Renal cortex interstitium (tissue), 15 donors: ENCODE results near the gene NCBP2L. TPM values are rescaled to one million over a fixed set of nuclear protein-coding genes. Genes with fewer than 3 reads are reported as not detected.

Experiments
- DNase-seq, 11 donors: peaks; one replicate each; pipeline ENCODE4 v3.0.0-alpha.2; 2013; ENCODE audit warnings: low read depth in 9 of 11, low spot score in 4 of 11; ENCODE audit errors: extremely low read depth in 1 of 11
- long read RNA-seq, 16 experiments: transcript quantifications; one replicate each; lab custom pipeline, GENCODE V29; 2026
- polyA plus RNA-seq, 3 donors: library from polyadenylated mRNA; unstranded; fragments of 120-200 nt; gene quantifications; one replicate each; pipeline ENCODE4 v1.2.1, GENCODE V29; 2013; ENCODE audit not compliant: insufficient read length in 3 of 3

Gene NCBP2L
- polyA plus RNA-seq: under 1 TPM in 1 of 3 donors, not detected in 2; 0.14 TPM
- long read RNA-seq, donor 1: 0 reads
- long read RNA-seq, donor 2: 0 reads
- long read RNA-seq, donor 3: 0 reads
- long read RNA-seq, donor 4: 0 reads
- long read RNA-seq, donor 5: 0 reads
- long read RNA-seq, donor 6: 0 reads
- long read RNA-seq, donor 7: 0 reads
- long read RNA-seq, donor 8: 0 reads
- long read RNA-seq, donor 9: 0 reads
- long read RNA-seq, donor 10: 0 reads
- long read RNA-seq, donor 11: 0 reads
- long read RNA-seq, donor 12: 0 reads
- long read RNA-seq, donor 13: 0 reads
- long read RNA-seq, donor 14: 0 reads
- long read RNA-seq, donor 15: 0 reads
- long read RNA-seq, donor 16: 0 reads

DNA sequence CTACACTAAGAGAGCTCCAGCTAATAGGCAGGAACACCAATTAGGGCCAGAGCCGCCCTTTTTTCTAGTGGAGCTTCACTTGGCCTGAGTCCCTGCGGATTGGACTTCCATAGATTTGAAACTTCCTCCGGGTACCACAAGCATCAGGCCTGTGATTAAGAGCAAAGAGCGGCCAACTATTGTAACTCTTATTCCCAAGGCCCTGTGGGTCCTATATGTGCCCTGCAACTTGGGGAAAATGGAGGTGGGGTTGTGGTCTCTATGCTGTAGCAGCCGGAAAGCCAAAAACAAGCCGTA lies at the start of gene NCBP2L:
NCBP2L (plus strand) TSS at position 198 of the 297 bp plus-strand sequence. CDS start 16,488 bp downstream, outside the sequence.
- no peak for DNase-seq

DNA sequence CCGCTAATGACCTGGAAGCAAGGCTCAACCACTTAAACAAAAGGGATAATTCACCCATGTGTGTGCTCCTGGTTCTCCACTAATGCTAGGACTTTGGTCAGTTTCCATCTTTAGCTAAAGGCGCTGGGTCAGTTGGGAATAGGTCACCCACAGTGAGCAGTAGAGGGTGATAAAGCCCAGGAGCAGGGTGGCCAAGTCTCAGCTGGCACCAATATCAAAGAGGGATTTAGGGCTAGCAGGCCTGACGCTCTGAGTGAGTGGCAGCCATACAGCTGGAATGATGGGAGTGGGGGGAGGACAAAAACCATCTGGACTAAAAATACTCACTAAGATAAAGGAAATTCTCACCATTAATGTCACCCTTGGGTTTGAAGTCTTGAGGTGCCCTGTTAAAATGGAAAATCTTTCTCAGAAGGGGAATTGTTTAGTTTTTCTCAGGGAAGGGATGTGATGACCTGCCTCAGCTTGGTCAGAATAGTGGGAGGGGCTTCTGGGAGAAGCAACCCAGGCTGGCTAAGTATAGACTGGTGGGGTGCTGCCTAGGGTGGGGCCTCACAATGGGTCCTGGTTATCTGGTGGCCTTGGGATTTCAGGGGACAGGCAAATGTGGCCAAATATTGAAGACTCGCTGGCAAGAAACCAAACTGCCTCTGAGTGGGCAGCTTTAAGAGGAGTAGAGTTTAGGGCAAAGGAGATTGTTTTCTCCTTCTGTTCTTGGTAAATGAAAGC lies 49.0 kb upstream of the NCBP2L start:
- no peak for DNase-seq

DNA sequence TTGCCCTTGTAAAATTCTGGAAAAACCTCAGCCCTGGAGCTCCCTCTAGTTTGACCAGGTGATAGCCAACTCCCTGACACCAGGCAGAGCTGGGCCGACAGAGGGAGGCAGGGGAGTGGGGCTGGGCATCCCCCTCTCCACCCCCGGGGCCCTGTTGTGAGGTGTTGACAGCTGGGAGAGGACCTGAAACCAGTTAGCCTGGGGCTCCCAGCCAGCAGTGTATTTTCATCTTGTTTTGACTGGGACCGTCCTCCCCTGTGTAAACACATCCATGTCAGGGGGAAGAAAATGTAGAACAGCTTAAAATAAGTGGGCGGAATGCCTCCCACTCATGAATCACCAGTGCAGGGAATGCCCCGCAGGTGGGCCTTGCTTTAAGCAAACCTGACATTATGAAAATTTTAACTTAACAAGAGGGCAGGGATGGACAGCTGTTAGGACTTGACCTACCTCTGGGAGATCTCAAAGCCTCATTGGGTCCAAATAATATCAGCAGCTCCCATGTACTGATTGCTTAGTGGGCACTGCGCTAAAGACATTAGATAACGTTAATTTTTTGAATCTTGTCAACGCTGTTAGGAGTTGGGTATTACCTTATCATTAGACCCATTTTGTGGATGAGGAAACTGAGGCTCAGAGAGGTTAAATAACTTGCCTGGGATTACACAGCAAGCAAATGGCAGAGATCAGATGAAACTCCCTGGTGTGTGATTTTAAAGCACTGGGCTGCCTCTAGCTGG lies 47.8 kb upstream of the NCBP2L start:
- no peak for DNase-seq

DNA sequence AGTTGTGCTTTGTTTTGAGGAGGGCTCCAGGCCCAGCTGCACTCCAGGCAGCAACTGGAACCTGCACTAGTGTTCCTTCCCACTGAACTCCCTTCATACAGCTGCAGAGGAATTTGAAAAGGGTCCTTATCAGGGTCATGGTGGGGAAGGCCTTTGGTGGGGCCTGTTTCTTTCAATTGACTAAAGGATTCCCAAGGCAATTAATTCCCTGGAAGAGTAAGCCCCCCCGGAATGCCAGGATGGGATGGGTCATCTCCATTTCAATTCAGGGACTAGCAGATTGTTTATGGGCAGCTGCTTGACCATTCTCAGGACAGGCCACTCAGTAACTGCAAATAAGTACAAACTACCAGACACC lies 47.3 kb upstream of the NCBP2L start:
- DNase-seq: no peak

DNA sequence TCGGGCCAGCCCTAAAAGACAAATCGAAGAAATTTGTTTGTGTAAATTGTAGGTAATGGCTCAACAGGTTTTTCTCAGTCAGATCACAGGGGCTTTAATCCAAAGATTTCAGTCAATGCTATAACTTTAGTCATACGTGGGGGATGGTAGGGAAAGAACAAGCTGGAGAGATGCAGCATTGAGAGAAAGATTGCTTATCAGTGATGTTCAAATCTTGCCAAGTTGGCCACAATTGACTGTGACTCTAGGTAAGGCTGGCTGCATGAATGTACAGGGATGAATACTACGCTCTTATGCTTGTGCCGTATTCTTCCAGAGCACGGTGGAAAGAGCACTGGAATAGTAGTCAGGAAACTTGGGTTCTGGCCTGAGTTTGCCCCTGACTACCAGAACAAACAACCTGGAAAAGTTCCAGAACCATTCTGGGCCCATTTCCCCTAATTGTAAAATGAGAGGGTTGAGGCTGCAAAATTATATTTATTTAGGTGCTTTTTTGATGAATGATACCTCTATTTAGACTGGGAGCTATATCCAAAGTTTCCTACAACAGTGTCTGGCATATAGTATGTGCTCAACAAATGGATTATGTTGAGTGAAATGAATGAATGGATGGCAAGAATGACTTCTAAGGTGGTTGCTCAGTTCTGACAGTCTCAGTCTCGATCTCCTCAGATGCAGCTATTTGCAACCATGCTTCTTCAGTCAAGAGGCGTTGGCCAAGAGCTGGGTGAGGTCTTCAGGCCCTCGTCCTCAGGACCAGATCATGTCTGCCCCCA lies 46.4 kb upstream of the NCBP2L start:
- no peak for DNase-seq

DNA sequence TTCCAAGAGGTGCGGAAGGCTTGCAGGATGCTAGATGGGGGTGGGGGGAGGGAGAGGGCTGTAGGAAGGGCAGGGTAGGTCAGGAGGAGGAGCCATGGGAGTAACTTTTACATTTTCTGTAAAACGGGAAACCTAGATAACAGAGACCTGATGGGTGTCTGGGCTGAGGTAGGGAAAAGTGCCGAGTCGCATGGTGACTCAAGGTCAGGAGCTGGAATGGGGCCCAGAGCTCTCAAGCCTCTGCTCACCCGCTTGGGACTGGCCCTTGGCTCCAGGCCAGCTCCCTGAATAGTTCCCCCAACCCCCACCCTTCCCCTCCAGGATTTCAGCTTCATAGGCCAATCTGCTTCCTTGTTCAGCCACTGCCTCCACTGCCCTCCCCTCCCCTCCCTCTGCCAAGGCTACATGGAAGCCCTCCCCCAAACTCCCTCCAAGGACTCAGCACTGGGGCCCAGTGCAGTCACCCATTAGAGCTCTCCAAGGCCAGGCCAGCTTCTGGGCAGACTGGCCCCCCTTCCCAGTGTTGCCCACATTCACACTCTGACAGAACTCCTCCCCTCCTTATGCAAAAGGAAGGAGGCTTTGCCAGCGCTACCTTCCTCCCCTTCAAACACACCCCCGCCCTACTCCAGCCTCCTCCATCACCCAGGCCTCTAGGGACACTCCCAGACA lies 45.6 kb upstream of the NCBP2L start:
- peak in 7 of 11 donors; percentile 52 to 73 (median 63) for DNase-seq

DNA sequence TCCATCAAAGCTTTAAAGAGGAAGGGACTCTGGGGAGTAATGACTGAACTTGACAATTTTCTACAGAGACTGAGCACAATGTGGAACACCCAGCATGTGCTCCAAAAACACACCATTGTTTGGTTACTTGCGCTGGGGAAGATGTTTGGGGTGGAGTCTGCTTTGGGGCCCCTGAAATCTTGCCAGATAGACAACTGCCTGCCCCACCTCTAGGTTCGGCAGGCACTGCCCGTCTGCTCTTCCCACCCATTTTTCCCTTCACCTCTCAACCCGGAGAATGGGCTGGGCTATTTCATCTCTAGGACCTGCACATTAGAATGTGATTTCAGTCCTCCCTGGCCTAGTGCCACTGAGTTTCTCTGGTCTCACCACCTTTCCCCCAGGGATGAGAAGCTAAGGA lies 43.8 kb upstream of the NCBP2L start:
- DNase-seq: no peak

DNA sequence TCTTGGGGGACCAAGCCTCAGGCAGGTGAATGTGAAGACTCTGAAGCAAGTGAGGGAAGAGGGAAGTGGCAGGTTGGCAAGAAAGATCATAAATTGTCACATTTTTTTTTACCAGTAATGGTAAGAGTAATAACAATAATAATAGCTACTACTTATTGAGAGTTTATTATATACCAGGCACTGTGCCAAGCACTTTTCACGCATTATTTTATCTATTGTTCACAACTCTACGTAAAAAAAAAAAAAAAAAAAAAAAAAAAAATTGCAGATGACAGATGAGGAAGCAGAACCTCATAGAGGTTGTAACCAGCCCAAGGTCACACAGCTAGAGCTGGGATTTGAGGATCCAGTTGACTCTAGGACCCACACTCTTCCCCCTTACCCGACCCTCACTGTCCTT lies 42.9 kb upstream of the NCBP2L start:
- no peak for DNase-seq

DNA sequence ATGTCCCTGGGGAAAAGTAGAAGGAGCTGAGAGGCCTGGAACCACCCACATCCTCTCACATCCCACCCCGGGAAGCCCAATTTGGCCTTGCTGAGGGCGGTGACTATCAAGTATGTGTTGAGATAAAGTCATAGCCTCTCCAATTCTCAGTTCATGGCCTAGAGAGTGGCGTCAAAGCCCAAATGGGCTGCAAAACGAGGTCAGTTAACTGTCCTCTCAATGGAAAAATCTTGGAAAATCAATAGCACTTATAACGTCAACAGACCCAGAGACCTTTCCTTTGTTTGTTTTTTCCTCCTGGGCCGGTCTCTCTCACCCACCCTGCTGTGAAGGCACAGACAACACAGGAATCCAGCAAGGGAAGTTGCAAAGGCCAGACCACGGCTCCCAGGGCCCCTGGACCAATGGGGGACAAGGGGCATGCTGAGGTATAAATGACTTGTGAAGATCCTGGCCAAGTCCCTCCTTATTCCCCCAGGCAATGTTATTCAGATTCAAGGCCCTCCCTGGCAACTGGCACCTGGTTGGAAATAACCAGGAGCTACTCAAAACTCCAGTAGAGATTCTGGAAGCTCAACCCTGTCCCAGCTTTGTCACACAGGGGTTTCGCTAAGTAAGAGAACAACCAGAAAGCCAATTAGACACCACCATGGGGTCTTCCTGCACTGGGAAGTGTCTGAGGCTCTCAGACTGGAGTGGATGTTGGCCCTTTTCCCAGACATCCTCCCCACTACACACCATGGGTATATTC lies 40.6 kb upstream of the NCBP2L start:
- DNase-seq: no peak

DNA sequence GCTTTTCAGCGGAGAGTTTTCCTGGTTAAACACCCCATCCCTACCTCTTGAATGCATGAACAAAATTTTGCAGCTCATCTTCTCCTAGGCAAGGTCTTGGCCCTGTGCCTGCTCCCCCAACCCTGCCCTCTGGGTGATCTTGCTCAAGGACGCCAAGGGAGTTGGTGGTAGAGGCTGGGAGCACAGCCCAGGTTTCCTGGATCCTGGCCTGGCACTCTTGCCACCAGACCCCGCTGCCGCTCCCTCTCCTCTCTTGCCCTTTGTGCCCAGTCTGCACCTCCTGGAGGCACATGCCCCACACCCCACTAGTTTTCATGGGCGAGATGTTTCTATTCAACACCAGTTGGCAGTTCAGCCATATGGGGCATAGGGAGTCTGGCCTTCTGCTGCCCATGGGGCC lies 39.3 kb upstream of the NCBP2L start:
- no peak for DNase-seq

DNA sequence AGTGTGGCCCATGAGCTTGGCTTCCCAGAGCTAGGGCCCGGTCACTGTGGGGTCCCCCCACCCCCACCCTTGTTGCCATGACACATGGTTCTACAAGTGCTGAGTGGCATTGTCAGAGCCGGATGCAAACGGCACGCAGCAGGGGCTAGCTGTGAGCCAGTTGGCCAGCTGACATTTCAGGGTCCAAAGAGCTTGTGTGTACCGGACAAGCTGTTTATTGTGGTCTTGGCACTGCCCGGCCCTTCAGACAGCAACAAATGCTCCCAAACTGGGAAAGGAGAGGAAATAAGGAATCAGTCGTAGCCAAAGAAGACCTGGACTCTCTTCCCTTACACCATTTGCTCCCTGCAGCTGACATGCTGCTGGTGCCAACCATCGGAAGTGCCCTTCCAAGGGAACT lies 38.8 kb upstream of the NCBP2L start:
- DNase-seq: no peak

DNA sequence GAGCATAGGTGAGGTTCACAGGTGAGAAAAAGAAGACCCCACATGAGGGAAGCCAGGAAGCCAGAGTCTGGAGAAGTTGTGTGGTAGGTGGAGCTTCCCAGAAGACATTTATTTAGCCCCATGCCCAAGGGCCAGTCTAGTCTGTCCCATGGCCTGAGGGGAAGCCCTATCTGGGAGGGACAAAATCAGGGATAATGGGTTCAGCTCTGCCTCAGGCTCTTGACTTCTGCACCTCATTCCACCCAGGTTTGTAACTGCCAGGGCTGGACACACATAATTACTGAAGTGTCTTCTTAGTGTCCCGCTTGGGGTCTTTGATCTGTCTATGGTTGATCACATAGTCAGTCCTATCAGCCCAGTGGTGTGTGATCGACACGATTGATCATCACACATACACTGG lies 38.0 kb upstream of the NCBP2L start:
- no peak for DNase-seq

DNA sequence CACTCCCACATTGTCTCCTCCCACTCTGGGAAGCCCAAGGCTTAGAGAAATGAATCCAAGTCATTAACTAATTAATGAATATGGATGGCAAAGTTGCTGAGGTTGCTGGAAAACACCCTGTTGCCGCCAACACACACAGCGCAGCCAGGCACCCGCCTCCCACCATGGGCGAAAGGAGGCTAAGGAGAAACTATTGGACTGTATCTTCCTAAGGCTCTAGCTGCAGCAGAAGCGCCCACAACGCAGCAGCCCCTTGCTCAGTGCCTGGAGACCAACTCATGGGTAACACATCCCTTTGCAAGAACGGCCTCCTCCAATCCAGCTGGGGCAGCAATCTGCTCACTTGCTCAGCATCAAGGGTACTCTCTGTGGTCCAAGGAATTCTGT lies 36.1 kb upstream of the NCBP2L start:
- peak in 1 of 11 donors; percentile 17 for DNase-seq

DNA sequence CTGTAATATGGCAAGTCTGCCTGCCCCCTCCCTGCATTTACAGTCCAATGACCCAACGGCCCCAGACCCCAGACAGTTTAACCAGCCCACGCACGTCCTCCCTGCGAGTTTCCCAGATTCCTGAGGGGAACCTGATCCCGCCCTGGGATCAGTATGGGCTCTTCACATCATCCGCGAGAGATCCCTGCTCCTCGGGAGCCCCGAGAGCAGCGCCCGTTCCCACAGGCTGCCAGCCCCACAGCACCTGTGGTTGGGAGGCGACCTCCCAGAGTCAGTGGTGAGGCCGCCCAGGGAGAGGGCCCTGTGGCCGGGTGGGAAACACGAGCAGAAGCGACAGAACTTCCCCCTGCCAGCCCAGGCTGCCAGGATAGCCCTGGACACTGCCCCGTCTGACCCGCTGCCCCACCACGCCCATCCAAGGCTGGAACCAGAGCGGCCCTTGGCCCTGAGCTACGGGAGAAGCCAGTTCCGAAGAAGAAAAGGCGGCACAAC lies 34.8 kb upstream of the NCBP2L start:
- no peak for DNase-seq

DNA sequence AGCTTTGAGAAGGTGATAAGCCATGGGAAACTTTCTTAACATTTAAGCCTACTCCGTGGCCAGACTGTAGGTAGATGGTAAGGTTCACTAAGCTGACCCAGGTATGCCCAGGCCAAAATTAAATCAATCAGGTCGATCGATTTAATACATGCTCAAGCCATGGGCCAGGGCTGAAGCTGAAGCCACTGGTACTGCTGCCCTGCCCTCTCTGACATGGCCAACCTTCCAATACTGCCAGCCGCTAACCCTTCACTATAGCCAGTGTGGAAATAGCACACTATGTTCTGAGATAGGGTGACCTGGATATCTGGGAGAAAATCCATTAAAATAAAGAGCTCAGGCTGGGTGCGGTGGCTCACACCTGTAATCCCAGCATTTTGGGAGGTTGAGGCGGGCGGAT lies 33.5 kb upstream of the NCBP2L start:
- DNase-seq: no peak

DNA sequence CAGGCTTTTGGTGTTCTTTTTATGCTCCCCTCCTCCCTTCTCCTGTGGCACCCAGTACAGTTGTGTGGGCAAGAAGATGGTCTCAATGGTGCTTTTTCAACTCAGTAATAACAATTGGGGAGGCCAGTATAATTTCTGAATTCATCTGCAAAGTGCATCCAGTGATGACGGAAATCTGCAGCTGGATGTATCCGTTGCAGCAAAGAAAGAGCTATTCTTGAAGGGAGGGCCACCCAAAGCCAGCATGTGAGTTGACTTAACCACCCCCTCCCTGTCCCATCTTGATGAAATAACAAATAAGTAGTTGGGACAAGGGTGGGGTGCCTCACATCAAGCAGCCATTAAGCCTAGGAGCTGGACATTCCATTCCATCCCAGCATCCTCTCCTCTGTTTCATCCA lies 32.7 kb upstream of the NCBP2L start:
- DNase-seq: no peak

DNA sequence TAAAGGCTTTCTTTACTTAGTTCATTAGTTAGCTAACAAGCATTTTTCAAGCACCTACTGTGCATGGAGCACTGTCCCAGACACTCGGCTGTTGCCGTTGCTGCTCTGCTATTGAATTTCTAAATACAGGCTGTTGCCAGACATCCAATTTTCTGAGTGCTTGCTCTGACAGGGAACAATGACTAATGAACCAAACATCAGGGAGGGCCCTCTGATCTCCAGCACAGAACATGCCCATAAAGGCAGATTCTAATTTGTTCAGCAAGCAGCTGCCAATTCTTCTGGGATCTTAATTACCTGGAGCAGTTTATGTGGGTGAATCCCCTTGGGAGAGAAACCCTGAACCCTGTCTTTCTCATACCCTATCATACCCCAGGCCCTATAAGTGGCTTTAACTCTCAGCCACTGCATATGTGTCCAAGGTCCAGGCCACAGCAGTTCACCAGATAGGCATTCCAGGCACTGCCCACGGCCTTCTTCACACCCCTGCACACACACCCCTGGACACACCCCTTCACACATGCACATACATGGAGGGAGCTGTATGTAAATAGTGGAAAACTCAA lies 29.9 kb upstream of the NCBP2L start:
- no peak for DNase-seq

DNA sequence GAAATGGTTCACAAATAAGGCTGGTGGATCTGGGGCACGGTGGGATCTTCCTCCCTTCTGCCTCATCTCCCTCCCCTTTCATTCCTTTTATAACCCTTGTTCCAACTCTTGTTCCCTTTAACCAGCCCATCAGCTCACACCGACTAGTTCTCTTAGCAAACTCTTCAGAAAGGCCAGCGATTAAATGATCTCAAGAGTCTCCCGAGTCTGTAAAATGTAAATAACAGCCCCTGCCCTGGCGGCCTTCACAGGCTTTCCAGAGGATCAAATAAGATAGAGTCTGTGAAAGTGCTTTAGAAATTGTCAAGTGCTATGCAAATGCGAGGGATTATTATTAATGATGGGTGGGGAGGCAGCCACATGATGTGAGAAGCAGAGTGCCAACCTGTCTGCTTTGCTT lies 29.0 kb upstream of the NCBP2L start:
- DNase-seq: no peak
